SK-N-SH treated with all-trans-retinoic acid at 6 μM for 48 hours (cell line): Measurements from ENCODE around the gene ZFHX3.

Experiments
- ARNTL ChIP-seq: fragments of 450-650 bp; formaldehyde crosslinking; IDR thresholded peaks from 2 replicates; pipeline ENCODE4 v1.5.0; 2020; ENCODE audit warnings: low read depth, mild to moderate bottlenecking, moderate library complexity, borderline replicate concordance
- BACH2 ChIP-seq: fragments of 250-450 bp; sonication (Bioruptor Pico); IDR thresholded peaks from 2 replicates; pipeline ENCODE4 v1.9.0; 2021; ENCODE audit warnings: mild to moderate bottlenecking, borderline replicate concordance
- ESRRG ChIP-seq: fragments of 250-450 bp; sonication (Bioruptor Pico); IDR thresholded peaks from 2 replicates; pipeline ENCODE4 v1.6.1; 2021; ENCODE audit warnings: mild to moderate bottlenecking
- OSR1 ChIP-seq: fragments of 250-450 bp; sonication (Bioruptor Pico); IDR thresholded peaks from 2 replicates; pipeline ENCODE4 v1.8.0; 2022; ENCODE audit warnings: moderate library complexity, mild to moderate bottlenecking, inconsistent platforms
- PATZ1 ChIP-seq: fragments of 250-450 bp; sonication (Bioruptor Pico); IDR thresholded peaks from 2 replicates; pipeline ENCODE4 v1.8.0; 2020; ENCODE audit warnings: mild to moderate bottlenecking, moderate library complexity, borderline replicate concordance
- PPARA ChIP-seq: fragments of 250-450 bp; sonication (Bioruptor Pico); IDR thresholded peaks from 2 replicates; pipeline ENCODE4 v1.5.0; 2020; ENCODE audit warnings: mild to moderate bottlenecking, borderline replicate concordance
- SNAI2 ChIP-seq: fragments of 250-450 bp; sonication (Bioruptor Pico); IDR thresholded peaks from 2 replicates; pipeline ENCODE4 v1.5.0; 2020; ENCODE audit warnings: mild to moderate bottlenecking, moderate library complexity
- TSHZ2 ChIP-seq: fragments of 250-450 bp; sonication (Bioruptor Pico); IDR thresholded peaks from 2 replicates; pipeline ENCODE4 v1.5.0; 2020; ENCODE audit warnings: mild to moderate bottlenecking, moderate library complexity
- ZFP3 ChIP-seq: fragments of 250-450 bp; sonication (Bioruptor Pico); IDR thresholded peaks from 2 replicates; pipeline ENCODE4 v1.5.0; 2020; ENCODE audit warnings: mild to moderate bottlenecking, moderate library complexity

- no peak for TF ChIP-seq ZFP3
- no peak for TF ChIP-seq TSHZ2 (CRISPR knock-in tag)
- no peak for TF ChIP-seq PATZ1 (CRISPR knock-in tag)
- TF ChIP-seq SNAI2 (CRISPR knock-in tag) = no peak
- TF ChIP-seq OSR1 (CRISPR knock-in tag) = no peak
- TF ChIP-seq ARNTL (CRISPR knock-in tag) = no peak
- no peak for TF ChIP-seq ESRRG (CRISPR knock-in tag)
- TF ChIP-seq BACH2 (CRISPR knock-in tag) = no peak
- TF ChIP-seq PPARA = no peak
Measured at GRCh38 chr16:72876981-72877373, 171.0 kb downstream of the ZFHX3 start.
